ENCODE data around the gene THNSL1. TPM values are rescaled to one million over a fixed set of nuclear protein-coding genes. Genes with fewer than 3 reads are reported as not detected.

Gene THNSL1
- total RNA-seq, 1 experiment from 2014 or later, result 5.5 TPM

DNA sequence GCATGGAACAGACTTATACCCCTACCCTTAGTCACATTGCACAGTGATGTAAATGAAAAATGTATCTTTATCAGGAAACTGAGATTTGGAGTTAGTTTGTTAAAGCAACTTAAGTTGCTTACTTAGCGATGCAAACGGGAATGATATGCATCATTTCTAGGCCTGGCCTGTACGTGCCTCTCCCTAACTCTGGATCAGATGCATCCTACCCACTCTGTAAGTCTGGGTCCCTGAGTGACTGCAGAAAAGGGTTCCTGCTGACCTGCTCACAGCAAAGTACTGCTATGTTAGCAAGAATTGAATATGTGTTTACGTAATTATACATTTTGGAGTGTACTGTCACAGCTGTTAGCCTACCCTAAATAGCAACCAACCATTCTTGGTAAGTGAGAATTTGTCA lies 33.3 kb upstream of the THNSL1 start (continued):
- TF ChIP-seq ATF2 (CRISPR knock-in tag; IDR thresholded peaks at IDR 0.05; ENCODE audit: borderline replicate concordance, low read depth) (no peak), ZNF317 (CRISPR knock-in tag; IDR thresholded peaks at IDR 0.05; ENCODE audit: borderline replicate concordance, low read depth) (no peak), CBFB (CRISPR knock-in tag; IDR thresholded peaks at IDR 0.05; ENCODE audit: low read depth) (no peak), FOXJ3 (CRISPR knock-in tag; IDR thresholded peaks at IDR 0.05; ENCODE audit: borderline replicate concordance) (no peak)
- TF ChIP-seq, protein P1, sequence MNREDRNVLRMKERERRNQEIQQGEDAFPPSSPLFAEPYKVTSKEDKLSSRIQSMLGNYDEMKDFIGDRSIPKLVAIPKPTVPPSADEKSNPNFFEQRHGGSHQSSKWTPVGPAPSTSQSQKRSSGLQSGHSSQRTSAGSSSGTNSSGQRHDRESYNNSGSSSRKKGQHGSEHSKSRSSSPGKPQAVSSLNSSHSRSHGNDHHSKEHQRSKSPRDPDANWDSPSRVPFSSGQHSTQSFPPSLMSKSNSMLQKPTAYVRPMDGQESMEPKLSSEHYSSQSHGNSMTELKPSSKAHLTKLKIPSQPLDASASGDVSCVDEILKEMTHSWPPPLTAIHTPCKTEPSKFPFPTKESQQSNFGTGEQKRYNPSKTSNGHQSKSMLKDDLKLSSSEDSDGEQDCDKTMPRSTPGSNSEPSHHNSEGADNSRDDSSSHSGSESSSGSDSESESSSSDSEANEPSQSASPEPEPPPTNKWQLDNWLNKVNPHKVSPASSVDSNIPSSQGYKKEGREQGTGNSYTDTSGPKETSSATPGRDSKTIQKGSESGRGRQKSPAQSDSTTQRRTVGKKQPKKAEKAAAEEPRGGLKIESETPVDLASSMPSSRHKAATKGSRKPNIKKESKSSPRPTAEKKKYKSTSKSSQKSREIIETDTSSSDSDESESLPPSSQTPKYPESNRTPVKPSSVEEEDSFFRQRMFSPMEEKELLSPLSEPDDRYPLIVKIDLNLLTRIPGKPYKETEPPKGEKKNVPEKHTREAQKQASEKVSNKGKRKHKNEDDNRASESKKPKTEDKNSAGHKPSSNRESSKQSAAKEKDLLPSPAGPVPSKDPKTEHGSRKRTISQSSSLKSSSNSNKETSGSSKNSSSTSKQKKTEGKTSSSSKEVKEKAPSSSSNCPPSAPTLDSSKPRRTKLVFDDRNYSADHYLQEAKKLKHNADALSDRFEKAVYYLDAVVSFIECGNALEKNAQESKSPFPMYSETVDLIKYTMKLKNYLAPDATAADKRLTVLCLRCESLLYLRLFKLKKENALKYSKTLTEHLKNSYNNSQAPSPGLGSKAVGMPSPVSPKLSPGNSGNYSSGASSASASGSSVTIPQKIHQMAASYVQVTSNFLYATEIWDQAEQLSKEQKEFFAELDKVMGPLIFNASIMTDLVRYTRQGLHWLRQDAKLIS (CRISPR knock-in tag; IDR thresholded peaks at IDR 0.05; ENCODE audit: borderline replicate concordance), result no peak

DNA sequence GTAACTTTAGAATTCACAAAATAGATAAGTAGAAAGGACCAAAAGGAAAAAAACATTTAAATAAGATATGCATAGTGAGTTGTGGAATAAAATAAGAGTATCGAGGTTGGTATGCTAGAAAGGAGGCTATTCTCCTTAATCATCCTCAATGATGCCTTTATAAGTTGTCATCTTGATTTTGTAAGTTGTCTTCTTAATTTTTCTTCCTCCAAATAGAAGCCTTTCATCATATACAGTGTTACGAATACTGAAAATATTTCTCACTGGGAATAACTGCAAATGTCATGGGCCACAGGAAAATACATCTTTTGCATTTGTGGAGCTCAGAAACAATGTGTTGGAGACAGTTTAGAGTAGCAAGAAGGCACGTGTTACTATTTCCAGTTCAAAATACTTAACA lies 32.5 kb upstream of the THNSL1 start:
- H3K27me3 Mint-ChIP-seq (ENCODE audit: low read depth), result no peaks in the 10 kb centered on the region
- CTCF ChIA-PET, result no interaction called here
- peaks cover 6% of the 10 kb centered on the region for H3K9me3 Mint-ChIP-seq
- H3K27ac Mint-ChIP-seq, result no peak overlapping the region
- DNase-seq (ENCODE audit: low spot score) (no peak), ATAC-seq (no peak)
- no peaks in the 10 kb centered on the region for H3K36me3 Mint-ChIP-seq
- no peak overlapping the region for H3K4me3 Mint-ChIP-seq
- H3K4me1 Mint-ChIP-seq, result peaks cover 5% of the 10 kb centered on the region; the same call in 1 of the 2 replicates
- no peak for TF ChIP-seq ESRRA (CRISPR knock-in tag; IDR thresholded peaks at IDR 0.05; ENCODE audit: borderline replicate concordance)
- TF ChIP-seq ZNF121 (CRISPR knock-in tag; IDR thresholded peaks at IDR 0.05), result no peak
- no peak for TF ChIP-seq RORB (CRISPR knock-in tag; IDR thresholded peaks at IDR 0.05)
- TF ChIP-seq ETV6 (CRISPR knock-in tag; IDR thresholded peaks at IDR 0.05), result no peak
- TF ChIP-seq SMAD4 (CRISPR knock-in tag; IDR thresholded peaks at IDR 0.05), result no peak
- no peak for TF ChIP-seq ZBTB21 (CRISPR knock-in tag; IDR thresholded peaks at IDR 0.05; ENCODE audit: borderline replicate concordance)
- no peak for TF ChIP-seq ZNF423 (CRISPR knock-in tag; IDR thresholded peaks at IDR 0.05)
- POLR2A ChIA-PET, result interaction anchor here (0.7 kb wide), 1 partner anchor 21 kb away, joined by 5 read pairs; no protein-coding TSS in a partner anchor

- ChIA-PET CTCF (no interaction called here), POLR2A (no interaction called here)
- H3K4me3 Mint-ChIP-seq, result no peak overlapping the region
- H3K9me3 Mint-ChIP-seq, result peaks cover 4% of the 10 kb centered on the region
- ATAC-seq, result no peak
- no peak overlapping the region for H3K27ac Mint-ChIP-seq
- H3K36me3 Mint-ChIP-seq, result no peaks in the 10 kb centered on the region
- peaks cover 5% of the 10 kb centered on the region; the same call in 1 of the 2 replicates for H3K4me1 Mint-ChIP-seq
- DNase-seq (ENCODE audit: low spot score), result no peak
- H3K27me3 Mint-ChIP-seq (ENCODE audit: low read depth), result no peaks in the 10 kb centered on the region
- no peak for TF ChIP-seq MXD4 (CRISPR knock-in tag; IDR thresholded peaks at IDR 0.05; ENCODE audit: borderline replicate concordance)
- TF ChIP-seq FOXJ3 (CRISPR knock-in tag; IDR thresholded peaks at IDR 0.05; ENCODE audit: borderline replicate concordance), result no peak
- TF ChIP-seq CBFB (CRISPR knock-in tag; IDR thresholded peaks at IDR 0.05; ENCODE audit: low read depth), result no peak
- no peak for TF ChIP-seq PRRX2 (CRISPR knock-in tag; IDR thresholded peaks at IDR 0.05)
- no peak for TF ChIP-seq HMGA2 (CRISPR knock-in tag; IDR thresholded peaks at IDR 0.05)
- TF ChIP-seq SP1 (CRISPR knock-in tag; conservative IDR thresholded peaks at IDR 0.05), result no peak
- no peak for TF ChIP-seq IRF2 (CRISPR knock-in tag; IDR thresholded peaks at IDR 0.05; ENCODE audit: borderline replicate concordance, low read depth)
- no peak for TF ChIP-seq USF2 (CRISPR knock-in tag; IDR thresholded peaks at IDR 0.05)
- TF ChIP-seq, protein P2, sequence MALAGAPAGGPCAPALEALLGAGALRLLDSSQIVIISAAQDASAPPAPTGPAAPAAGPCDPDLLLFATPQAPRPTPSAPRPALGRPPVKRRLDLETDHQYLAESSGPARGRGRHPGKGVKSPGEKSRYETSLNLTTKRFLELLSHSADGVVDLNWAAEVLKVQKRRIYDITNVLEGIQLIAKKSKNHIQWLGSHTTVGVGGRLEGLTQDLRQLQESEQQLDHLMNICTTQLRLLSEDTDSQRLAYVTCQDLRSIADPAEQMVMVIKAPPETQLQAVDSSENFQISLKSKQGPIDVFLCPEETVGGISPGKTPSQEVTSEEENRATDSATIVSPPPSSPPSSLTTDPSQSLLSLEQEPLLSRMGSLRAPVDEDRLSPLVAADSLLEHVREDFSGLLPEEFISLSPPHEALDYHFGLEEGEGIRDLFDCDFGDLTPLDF (CRISPR knock-in tag; IDR thresholded peaks at IDR 0.05), result no peak
- TF ChIP-seq, protein P3, sequence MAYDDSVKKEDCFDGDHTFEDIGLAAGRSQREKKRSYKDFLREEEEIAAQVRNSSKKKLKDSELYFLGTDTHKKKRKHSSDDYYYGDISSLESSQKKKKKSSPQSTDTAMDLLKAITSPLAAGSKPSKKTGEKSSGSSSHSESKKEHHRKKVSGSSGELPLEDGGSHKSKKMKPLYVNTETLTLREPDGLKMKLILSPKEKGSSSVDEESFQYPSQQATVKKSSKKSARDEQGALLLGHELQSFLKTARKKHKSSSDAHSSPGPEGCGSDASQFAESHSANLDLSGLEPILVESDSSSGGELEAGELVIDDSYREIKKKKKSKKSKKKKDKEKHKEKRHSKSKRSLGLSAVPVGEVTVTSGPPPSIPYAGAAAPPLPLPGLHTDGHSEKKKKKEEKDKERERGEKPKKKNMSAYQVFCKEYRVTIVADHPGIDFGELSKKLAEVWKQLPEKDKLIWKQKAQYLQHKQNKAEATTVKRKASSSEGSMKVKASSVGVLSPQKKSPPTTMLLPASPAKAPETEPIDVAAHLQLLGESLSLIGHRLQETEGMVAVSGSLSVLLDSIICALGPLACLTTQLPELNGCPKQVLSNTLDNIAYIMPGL (CRISPR knock-in tag; IDR thresholded peaks at IDR 0.05), result no peak
- no peak for TF ChIP-seq ATF6 (CRISPR knock-in tag; IDR thresholded peaks at IDR 0.05)
- TF ChIP-seq, protein P4, sequence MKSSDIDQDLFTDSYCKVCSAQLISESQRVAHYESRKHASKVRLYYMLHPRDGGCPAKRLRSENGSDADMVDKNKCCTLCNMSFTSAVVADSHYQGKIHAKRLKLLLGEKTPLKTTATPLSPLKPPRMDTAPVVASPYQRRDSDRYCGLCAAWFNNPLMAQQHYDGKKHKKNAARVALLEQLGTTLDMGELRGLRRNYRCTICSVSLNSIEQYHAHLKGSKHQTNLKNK (CRISPR knock-in tag; IDR thresholded peaks at IDR 0.05), result no peak
- TF ChIP-seq JUN (CRISPR knock-in tag; IDR thresholded peaks at IDR 0.05), result no peak
These were observed 31.5 kb upstream of the THNSL1 start for GRCh38 chr10:24984906-24985305.

All from WTC11 (cell line).